WTC11 (cell line): ENCODE results near the gene RAPGEF1. TPM values are rescaled to one million over a fixed set of nuclear protein-coding genes. Genes with fewer than 3 reads are reported as not detected.

Experiments used
- ATAC-seq: fragments of 200-7000 bp; cut with Tn5 transposase; 2 replicates; pipeline ENCODE4 v1.10.0; 2021; ENCODE audit warnings: mild to moderate bottlenecking, moderate library complexity
- CTCF ChIA-PET: fragments of 300-600 bp; sonication (Branson Sonifier 250); formaldehyde crosslinking; loops from one replicate; lab custom pipeline; 2021; ENCODE audit warnings: antibody characterized with exemption; lab: Charles Lee
- POLR2A ChIA-PET: fragments of 350-600 bp; sonication (Branson Sonifier 250); formaldehyde crosslinking; loops from one replicate; lab custom pipeline; 2021; ENCODE audit warnings: antibody characterized with exemption; lab: Charles Lee
- DNase-seq: peaks from one replicate; pipeline ENCODE4 v3.0.0; 2021; ENCODE audit warnings: low spot score
- H3K27ac Mint-ChIP-seq: 2 replicates; pipeline ENCODE4 v1.8.0; 2021; ENCODE audit warnings: mixed read lengths
- H3K27me3 Mint-ChIP-seq: 2 replicates; pipeline ENCODE4 v1.8.0; 2021; ENCODE audit warnings: low read depth, mild to moderate bottlenecking, moderate library complexity, mixed read lengths
- H3K36me3 Mint-ChIP-seq: 2 replicates; pipeline ENCODE4 v1.8.0; 2021; ENCODE audit warnings: mixed read lengths
- H3K4me1 Mint-ChIP-seq: 2 replicates; pipeline ENCODE4 v1.8.0; 2022; ENCODE audit warnings: mixed read lengths
- H3K4me3 Mint-ChIP-seq: 2 replicates; pipeline ENCODE4 v1.8.0; 2021; ENCODE audit warnings: mild to moderate bottlenecking, moderate library complexity, mixed read lengths
- H3K9me3 Mint-ChIP-seq: 2 replicates; pipeline ENCODE4 v1.8.0; 2021; ENCODE audit warnings: mixed read lengths
- EMX1 ChIP-seq: fragments of 250-450 bp; sonication (Bioruptor Pico); IDR thresholded peaks from 2 replicates; pipeline ENCODE4 v1.8.0; 2021; ENCODE audit warnings: mild to moderate bottlenecking
- KAT7 ChIP-seq: sonication (generic); formaldehyde crosslinking; IDR thresholded peaks from 2 replicates; pipeline ENCODE4 v1.8.1; 2023; ENCODE audit warnings: missing genetic modification reagents, mild to moderate bottlenecking, borderline replicate concordance
- OVOL2 ChIP-seq: fragments of 250-450 bp; sonication (Bioruptor Pico); IDR thresholded peaks from 2 replicates; pipeline ENCODE4 v1.9.0; 2021; ENCODE audit warnings: mild to moderate bottlenecking, borderline replicate concordance
- SMAD3 ChIP-seq: sonication (generic); formaldehyde crosslinking; IDR thresholded peaks from 2 replicates; pipeline ENCODE4 v1.8.0; 2022; ENCODE audit warnings: missing genetic modification reagents, mild to moderate bottlenecking, borderline replicate concordance
- TEAD1 ChIP-seq: sonication (generic); formaldehyde crosslinking; IDR thresholded peaks from 2 replicates; pipeline ENCODE4 v1.8.0; 2022; ENCODE audit warnings: mild to moderate bottlenecking, missing genetic modification reagents
- TEAD4 ChIP-seq: sonication (generic); formaldehyde crosslinking; IDR thresholded peaks from 2 replicates; pipeline ENCODE4 v1.8.0; 2022; ENCODE audit warnings: mild to moderate bottlenecking, missing genetic modification reagents
- ZNF121 ChIP-seq: sonication (generic); formaldehyde crosslinking; IDR thresholded peaks from 2 replicates; pipeline ENCODE4 v1.8.0; 2023; ENCODE audit warnings: missing genetic modification reagents
- ZNF423 ChIP-seq: fragments of 250-450 bp; sonication (Bioruptor Pico); IDR thresholded peaks from 2 replicates; pipeline ENCODE4 v2.1.2; 2022; ENCODE audit warnings: mild to moderate bottlenecking, moderate library complexity
- total RNA-seq: library from RNA; stranded (reverse); gene quantifications from 3 replicates; pipeline ENCODE4 v1.2.3, GENCODE V29; 2021
- TF ChIP-seq, protein P1 (sequence below): sonication (generic); formaldehyde crosslinking; conservative IDR thresholded peaks from 2 replicates; pipeline ENCODE4 v1.8.1; 2023; ENCODE audit warnings: mild to moderate bottlenecking, low read depth, missing genetic modification reagents, moderate library complexity
- TF ChIP-seq, protein P2 (sequence below): sonication (generic); formaldehyde crosslinking; IDR thresholded peaks from 2 replicates; pipeline ENCODE4 v1.8.0; 2022; ENCODE audit warnings: mild to moderate bottlenecking, missing genetic modification reagents
- TF ChIP-seq, protein P3 (sequence below): sonication (generic); formaldehyde crosslinking; IDR thresholded peaks from 2 replicates; pipeline ENCODE4 v1.8.1; 2023; ENCODE audit warnings: mild to moderate bottlenecking, missing genetic modification reagents, borderline replicate concordance
- TF ChIP-seq, protein P4 (sequence below): fragments of 250-450 bp; sonication (Bioruptor Pico); IDR thresholded peaks from 2 replicates; pipeline ENCODE4 v1.9.0; 2021; ENCODE audit warnings: mild to moderate bottlenecking, borderline replicate concordance
- TF ChIP-seq, protein P5 (sequence below): fragments of 250-450 bp; sonication (Bioruptor Pico); IDR thresholded peaks from 2 replicates; pipeline ENCODE4 v1.9.0; 2021; ENCODE audit warnings: mild to moderate bottlenecking

Gene RAPGEF1
- total RNA-seq, 1 experiment from 2014 or later: 66.2 TPM

DNA sequence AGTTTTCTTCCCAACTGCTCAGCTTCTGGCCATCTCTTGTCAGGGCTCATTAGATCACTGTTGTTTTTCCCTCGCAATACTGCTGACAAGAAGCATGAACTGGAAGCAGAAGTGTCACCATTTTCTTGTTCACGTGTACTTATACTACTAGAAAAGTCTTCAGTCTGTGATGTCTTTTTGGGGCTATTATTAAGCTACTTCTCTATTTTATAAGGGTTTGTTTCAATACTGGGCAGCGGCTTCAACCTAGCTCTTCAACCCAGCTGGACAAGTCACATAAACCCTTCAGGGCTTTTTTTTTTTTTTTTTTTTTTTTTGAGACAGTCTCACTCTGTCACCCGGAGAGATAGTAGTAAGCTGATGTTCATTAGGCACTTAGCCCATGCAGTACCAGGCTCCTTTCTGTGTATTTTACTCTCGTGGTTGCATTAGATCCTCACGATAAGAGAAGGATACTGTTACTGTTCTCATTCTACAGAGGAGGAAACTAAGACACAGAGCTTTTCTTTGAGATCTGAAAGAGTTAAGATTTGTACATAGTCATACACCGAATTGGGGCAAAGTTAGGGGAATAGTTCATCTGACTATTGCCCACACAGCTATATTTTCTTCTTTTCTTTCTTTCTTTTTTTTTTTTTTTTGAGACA lies 20.5 kb downstream of the RAPGEF1 start (continued):
- no peak for TF ChIP-seq OVOL2 (CRISPR knock-in tag)
- no peak for TF ChIP-seq SMAD3

DNA sequence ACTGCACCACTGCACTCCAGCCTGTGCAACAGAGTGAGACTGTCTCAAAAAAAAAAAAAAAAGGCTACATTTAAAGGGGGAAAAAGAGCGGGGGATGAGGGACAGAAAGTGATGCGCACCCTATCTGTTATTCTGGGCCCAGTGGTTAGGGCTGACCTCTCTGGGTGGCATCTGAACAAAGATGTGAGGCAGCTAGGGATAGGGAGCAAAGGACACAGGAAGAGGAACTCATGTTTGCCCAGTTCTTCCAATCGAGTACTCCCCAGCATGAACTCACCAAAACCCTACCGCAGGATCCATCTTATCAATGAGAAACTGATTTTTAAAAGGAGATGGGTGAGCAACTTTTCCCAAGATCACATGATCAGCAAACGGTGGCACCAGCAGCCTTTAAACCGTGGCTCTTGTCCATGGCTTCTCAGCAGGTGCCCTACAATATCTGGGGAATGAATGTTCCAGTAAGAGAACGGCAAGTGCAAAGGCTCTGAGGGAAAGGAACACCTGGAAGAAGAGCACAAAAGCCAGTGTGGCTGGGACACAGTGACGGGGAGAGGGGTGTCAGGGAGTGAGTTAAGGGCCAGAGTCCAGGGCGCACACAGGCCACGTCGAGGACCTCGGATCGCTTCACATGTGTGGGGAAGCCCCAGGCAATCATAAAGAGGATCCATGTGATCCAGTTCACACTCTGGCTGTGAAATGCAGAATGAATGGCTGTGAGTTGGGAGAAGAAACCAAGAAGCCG lies 22.0 kb downstream of the RAPGEF1 start:
- no peak for DNase-seq
- CTCF ChIA-PET: no interaction called here
- H3K4me1 Mint-ChIP-seq: peaks cover 11% of the 10 kb centered on the region
- H3K27me3 Mint-ChIP-seq: no peaks in the 10 kb centered on the region
- H3K4me3 Mint-ChIP-seq: no peak overlapping the region
- no peaks in the 10 kb centered on the region for H3K36me3 Mint-ChIP-seq
- POLR2A ChIA-PET: no interaction called here
- no peak for TF ChIP-seq TEAD4 (CRISPR knock-in tag)
- TF ChIP-seq, protein P1, sequence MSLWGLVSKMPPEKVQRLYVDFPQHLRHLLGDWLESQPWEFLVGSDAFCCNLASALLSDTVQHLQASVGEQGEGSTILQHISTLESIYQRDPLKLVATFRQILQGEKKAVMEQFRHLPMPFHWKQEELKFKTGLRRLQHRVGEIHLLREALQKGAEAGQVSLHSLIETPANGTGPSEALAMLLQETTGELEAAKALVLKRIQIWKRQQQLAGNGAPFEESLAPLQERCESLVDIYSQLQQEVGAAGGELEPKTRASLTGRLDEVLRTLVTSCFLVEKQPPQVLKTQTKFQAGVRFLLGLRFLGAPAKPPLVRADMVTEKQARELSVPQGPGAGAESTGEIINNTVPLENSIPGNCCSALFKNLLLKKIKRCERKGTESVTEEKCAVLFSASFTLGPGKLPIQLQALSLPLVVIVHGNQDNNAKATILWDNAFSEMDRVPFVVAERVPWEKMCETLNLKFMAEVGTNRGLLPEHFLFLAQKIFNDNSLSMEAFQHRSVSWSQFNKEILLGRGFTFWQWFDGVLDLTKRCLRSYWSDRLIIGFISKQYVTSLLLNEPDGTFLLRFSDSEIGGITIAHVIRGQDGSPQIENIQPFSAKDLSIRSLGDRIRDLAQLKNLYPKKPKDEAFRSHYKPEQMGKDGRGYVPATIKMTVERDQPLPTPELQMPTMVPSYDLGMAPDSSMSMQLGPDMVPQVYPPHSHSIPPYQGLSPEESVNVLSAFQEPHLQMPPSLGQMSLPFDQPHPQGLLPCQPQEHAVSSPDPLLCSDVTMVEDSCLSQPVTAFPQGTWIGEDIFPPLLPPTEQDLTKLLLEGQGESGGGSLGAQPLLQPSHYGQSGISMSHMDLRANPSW (CRISPR knock-in tag): no peak
- TF ChIP-seq TEAD1: no peak
- TF ChIP-seq, all 79 proteins: peak for 0
- Mint-ChIP-seq H3K9me3 (no peaks in the 10 kb centered on the region), H3K27ac (no peak overlapping the region; the same call in none of the 2 replicates)
- no peak for ATAC-seq

DNA sequence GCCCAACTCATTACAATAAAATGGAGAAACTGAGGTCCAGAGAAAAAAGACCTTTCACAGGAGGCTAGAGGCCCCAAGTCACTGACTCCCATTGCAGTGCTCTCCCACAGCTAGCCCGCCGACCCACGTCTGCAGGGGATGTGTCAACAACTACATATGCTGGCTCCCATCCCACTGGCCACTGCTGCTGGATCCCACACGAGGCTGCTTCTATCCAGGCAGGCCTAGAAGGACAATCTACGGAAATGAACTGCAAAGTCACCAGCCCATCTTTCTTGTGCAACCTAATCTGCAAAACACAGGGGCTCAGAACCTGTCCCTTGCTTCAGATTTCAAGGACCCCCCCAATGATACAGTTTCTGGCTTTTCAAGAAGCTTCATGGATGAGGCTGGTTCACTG lies 24.0 kb downstream of the RAPGEF1 start:
- ATAC-seq: no peak
- H3K4me1 Mint-ChIP-seq: peaks cover 17% of the 10 kb centered on the region
- H3K36me3 Mint-ChIP-seq: no peaks in the 10 kb centered on the region

DNA sequence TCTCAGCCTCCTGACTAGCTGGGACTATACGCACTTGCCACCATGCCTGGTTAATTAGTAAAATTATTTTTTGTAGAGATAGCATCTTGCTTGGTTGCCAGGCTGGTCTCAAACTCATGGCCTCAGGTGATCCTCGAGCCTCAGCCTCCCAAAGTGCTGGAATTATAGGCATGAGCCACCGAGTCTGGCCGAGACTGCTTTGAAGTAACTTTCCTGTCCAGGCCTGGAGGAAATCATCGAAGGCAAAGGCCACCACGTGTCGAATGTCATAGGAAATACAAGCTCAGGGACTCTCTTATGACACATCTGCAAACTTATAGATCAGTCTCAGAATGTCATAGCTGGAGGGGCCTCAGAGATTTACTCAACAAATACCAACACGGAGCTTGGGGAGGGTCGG lies 25.1 kb downstream of the RAPGEF1 start:
- no peak for ATAC-seq
- Mint-ChIP-seq H3K9me3 (no peaks in the 10 kb centered on the region), H3K36me3 (no peaks in the 10 kb centered on the region), H3K4me1 (peaks cover 22% of the 10 kb centered on the region), H3K27me3 (no peaks in the 10 kb centered on the region), H3K4me3 (no peak overlapping the region), H3K27ac (peak overlapping the region; percentile 37)
- POLR2A ChIA-PET: no interaction called here
- no peak for DNase-seq
- CTCF ChIA-PET: interaction anchor here (1.2 kb wide), 1 partner anchor 123 kb away, joined by 3 read pairs; no protein-coding TSS in a partner anchor
- TF ChIP-seq, protein P2, sequence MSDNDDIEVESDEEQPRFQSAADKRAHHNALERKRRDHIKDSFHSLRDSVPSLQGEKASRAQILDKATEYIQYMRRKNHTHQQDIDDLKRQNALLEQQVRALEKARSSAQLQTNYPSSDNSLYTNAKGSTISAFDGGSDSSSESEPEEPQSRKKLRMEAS (CRISPR knock-in tag): no peak
- TF ChIP-seq, protein P3, sequence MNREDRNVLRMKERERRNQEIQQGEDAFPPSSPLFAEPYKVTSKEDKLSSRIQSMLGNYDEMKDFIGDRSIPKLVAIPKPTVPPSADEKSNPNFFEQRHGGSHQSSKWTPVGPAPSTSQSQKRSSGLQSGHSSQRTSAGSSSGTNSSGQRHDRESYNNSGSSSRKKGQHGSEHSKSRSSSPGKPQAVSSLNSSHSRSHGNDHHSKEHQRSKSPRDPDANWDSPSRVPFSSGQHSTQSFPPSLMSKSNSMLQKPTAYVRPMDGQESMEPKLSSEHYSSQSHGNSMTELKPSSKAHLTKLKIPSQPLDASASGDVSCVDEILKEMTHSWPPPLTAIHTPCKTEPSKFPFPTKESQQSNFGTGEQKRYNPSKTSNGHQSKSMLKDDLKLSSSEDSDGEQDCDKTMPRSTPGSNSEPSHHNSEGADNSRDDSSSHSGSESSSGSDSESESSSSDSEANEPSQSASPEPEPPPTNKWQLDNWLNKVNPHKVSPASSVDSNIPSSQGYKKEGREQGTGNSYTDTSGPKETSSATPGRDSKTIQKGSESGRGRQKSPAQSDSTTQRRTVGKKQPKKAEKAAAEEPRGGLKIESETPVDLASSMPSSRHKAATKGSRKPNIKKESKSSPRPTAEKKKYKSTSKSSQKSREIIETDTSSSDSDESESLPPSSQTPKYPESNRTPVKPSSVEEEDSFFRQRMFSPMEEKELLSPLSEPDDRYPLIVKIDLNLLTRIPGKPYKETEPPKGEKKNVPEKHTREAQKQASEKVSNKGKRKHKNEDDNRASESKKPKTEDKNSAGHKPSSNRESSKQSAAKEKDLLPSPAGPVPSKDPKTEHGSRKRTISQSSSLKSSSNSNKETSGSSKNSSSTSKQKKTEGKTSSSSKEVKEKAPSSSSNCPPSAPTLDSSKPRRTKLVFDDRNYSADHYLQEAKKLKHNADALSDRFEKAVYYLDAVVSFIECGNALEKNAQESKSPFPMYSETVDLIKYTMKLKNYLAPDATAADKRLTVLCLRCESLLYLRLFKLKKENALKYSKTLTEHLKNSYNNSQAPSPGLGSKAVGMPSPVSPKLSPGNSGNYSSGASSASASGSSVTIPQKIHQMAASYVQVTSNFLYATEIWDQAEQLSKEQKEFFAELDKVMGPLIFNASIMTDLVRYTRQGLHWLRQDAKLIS (CRISPR knock-in tag): no peak
- TF ChIP-seq, protein P4, sequence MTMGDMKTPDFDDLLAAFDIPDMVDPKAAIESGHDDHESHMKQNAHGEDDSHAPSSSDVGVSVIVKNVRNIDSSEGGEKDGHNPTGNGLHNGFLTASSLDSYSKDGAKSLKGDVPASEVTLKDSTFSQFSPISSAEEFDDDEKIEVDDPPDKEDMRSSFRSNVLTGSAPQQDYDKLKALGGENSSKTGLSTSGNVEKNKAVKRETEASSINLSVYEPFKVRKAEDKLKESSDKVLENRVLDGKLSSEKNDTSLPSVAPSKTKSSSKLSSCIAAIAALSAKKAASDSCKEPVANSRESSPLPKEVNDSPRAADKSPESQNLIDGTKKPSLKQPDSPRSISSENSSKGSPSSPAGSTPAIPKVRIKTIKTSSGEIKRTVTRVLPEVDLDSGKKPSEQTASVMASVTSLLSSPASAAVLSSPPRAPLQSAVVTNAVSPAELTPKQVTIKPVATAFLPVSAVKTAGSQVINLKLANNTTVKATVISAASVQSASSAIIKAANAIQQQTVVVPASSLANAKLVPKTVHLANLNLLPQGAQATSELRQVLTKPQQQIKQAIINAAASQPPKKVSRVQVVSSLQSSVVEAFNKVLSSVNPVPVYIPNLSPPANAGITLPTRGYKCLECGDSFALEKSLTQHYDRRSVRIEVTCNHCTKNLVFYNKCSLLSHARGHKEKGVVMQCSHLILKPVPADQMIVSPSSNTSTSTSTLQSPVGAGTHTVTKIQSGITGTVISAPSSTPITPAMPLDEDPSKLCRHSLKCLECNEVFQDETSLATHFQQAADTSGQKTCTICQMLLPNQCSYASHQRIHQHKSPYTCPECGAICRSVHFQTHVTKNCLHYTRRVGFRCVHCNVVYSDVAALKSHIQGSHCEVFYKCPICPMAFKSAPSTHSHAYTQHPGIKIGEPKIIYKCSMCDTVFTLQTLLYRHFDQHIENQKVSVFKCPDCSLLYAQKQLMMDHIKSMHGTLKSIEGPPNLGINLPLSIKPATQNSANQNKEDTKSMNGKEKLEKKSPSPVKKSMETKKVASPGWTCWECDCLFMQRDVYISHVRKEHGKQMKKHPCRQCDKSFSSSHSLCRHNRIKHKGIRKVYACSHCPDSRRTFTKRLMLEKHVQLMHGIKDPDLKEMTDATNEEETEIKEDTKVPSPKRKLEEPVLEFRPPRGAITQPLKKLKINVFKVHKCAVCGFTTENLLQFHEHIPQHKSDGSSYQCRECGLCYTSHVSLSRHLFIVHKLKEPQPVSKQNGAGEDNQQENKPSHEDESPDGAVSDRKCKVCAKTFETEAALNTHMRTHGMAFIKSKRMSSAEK (CRISPR knock-in tag): no peak
- TF ChIP-seq KAT7 (no peak), ZNF423 (CRISPR knock-in tag) (no peak), EMX1 (CRISPR knock-in tag) (no peak)

More for the DNA sequence above, 24.0 kb downstream of the RAPGEF1 start:
- ChIA-PET CTCF (no interaction called here), POLR2A (interaction anchor here (1.3 kb wide), 1 partner anchor 11 kb away, joined by 3 read pairs; no protein-coding TSS in a partner anchor)
- no peak for DNase-seq
- Mint-ChIP-seq H3K27me3 (no peaks in the 10 kb centered on the region), H3K27ac (peak overlapping the region; percentile 47; the same call in 1 of the 2 replicates), H3K9me3 (no peaks in the 10 kb centered on the region)
- TF ChIP-seq, protein P5, sequence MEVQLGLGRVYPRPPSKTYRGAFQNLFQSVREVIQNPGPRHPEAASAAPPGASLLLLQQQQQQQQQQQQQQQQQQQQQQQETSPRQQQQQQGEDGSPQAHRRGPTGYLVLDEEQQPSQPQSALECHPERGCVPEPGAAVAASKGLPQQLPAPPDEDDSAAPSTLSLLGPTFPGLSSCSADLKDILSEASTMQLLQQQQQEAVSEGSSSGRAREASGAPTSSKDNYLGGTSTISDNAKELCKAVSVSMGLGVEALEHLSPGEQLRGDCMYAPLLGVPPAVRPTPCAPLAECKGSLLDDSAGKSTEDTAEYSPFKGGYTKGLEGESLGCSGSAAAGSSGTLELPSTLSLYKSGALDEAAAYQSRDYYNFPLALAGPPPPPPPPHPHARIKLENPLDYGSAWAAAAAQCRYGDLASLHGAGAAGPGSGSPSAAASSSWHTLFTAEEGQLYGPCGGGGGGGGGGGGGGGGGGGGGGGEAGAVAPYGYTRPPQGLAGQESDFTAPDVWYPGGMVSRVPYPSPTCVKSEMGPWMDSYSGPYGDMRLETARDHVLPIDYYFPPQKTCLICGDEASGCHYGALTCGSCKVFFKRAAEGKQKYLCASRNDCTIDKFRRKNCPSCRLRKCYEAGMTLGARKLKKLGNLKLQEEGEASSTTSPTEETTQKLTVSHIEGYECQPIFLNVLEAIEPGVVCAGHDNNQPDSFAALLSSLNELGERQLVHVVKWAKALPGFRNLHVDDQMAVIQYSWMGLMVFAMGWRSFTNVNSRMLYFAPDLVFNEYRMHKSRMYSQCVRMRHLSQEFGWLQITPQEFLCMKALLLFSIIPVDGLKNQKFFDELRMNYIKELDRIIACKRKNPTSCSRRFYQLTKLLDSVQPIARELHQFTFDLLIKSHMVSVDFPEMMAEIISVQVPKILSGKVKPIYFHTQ (CRISPR knock-in tag): no peak
- peak; percentile 32; the same call in 1 of the 2 replicates for TF ChIP-seq ZNF121 (CRISPR knock-in tag)
- TF ChIP-seq, all 79 proteins: peak for 1
- no peak overlapping the region for H3K4me3 Mint-ChIP-seq
